OCI-LY3 (cell line): Measurements from ENCODE around the gene CACNA2D3.

ENCODE experiments used
- EZH2phosphoT487 ChIP-seq: fragments of 200-600 bp; shearing (Covaris generic); IDR thresholded peaks from 2 replicates; pipeline ENCODE4 v1.6.1; 2018; ENCODE audit warnings: antibody characterized with exemption, mixed run types, low read depth
- TF ChIP-seq, protein P1 (sequence below): fragments of 200-600, 300-600 bp; sonication (generic); IDR thresholded peaks from 2 replicates; pipeline ENCODE4 v1.5.1; 2014; ENCODE audit warnings: antibody characterized with exemption, low read length, low read depth

- TF ChIP-seq, protein P1, sequence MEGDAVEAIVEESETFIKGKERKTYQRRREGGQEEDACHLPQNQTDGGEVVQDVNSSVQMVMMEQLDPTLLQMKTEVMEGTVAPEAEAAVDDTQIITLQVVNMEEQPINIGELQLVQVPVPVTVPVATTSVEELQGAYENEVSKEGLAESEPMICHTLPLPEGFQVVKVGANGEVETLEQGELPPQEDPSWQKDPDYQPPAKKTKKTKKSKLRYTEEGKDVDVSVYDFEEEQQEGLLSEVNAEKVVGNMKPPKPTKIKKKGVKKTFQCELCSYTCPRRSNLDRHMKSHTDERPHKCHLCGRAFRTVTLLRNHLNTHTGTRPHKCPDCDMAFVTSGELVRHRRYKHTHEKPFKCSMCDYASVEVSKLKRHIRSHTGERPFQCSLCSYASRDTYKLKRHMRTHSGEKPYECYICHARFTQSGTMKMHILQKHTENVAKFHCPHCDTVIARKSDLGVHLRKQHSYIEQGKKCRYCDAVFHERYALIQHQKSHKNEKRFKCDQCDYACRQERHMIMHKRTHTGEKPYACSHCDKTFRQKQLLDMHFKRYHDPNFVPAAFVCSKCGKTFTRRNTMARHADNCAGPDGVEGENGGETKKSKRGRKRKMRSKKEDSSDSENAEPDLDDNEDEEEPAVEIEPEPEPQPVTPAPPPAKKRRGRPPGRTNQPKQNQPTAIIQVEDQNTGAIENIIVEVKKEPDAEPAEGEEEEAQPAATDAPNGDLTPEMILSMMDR, result no peak
- TF ChIP-seq EZH2phosphoT487, result no peak
Observed at GRCh38 chr3:54631516-54632325, 509.4 kb downstream of the CACNA2D3 start.
